ENCODE results near the gene RNF212B. TPM values are rescaled to one million over a fixed set of nuclear protein-coding genes. Genes with fewer than 3 reads are reported as not detected.

The RNF212B gene
- total and polyA plus RNA-seq, 10 of the 15 experiments (the other 5 are each of a cell fraction or from before 2014, with no cell fraction given): not detected

GRCh38 chr14:23319746-23320583, 82.2 kb downstream of the RNF212B start (continued):
- TF ChIP-seq, protein P1, sequence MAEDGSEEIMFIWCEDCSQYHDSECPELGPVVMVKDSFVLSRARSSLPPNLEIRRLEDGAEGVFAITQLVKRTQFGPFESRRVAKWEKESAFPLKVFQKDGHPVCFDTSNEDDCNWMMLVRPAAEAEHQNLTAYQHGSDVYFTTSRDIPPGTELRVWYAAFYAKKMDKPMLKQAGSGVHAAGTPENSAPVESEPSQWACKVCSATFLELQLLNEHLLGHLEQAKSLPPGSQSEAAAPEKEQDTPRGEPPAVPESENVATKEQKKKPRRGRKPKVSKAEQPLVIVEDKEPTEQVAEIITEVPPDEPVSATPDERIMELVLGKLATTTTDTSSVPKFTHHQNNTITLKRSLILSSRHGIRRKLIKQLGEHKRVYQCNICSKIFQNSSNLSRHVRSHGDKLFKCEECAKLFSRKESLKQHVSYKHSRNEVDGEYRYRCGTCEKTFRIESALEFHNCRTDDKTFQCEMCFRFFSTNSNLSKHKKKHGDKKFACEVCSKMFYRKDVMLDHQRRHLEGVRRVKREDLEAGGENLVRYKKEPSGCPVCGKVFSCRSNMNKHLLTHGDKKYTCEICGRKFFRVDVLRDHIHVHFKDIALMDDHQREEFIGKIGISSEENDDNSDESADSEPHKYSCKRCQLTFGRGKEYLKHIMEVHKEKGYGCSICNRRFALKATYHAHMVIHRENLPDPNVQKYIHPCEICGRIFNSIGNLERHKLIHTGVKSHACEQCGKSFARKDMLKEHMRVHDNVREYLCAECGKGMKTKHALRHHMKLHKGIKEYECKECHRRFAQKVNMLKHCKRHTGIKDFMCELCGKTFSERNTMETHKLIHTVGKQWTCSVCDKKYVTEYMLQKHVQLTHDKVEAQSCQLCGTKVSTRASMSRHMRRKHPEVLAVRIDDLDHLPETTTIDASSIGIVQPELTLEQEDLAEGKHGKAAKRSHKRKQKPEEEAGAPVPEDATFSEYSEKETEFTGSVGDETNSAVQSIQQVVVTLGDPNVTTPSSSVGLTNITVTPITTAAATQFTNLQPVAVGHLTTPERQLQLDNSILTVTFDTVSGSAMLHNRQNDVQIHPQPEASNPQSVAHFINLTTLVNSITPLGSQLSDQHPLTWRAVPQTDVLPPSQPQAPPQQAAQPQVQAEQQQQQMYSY (CRISPR knock-in tag; IDR thresholded peaks at IDR 0.05): no peak
- TF ChIP-seq, protein P2, sequence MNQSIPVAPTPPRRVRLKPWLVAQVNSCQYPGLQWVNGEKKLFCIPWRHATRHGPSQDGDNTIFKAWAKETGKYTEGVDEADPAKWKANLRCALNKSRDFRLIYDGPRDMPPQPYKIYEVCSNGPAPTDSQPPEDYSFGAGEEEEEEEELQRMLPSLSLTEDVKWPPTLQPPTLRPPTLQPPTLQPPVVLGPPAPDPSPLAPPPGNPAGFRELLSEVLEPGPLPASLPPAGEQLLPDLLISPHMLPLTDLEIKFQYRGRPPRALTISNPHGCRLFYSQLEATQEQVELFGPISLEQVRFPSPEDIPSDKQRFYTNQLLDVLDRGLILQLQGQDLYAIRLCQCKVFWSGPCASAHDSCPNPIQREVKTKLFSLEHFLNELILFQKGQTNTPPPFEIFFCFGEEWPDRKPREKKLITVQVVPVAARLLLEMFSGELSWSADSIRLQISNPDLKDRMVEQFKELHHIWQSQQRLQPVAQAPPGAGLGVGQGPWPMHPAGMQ (IDR thresholded peaks at IDR 0.05; ENCODE audit: borderline replicate concordance): no peak
- TF ChIP-seq TCF12 (IDR thresholded peaks at IDR 0.05; ENCODE audit: low read depth, low read length) (no peak), ZNF207 (IDR thresholded peaks at IDR 0.05; ENCODE audit: borderline replicate concordance) (no peak), SMAD1 (IDR thresholded peaks at IDR 0.05; ENCODE audit: low read depth, partially characterized antibody) (no peak), MLLT1 (IDR thresholded peaks at IDR 0.05) (peak; percentile 99), ZNF24 (IDR thresholded peaks at IDR 0.05) (no peak), GABPA (IDR thresholded peaks at IDR 0.05; ENCODE audit: low read depth) (no peak), ZZZ3 (IDR thresholded peaks at IDR 0.05; ENCODE audit: control insufficient read depth, insufficient read length, low read depth) (no peak), ZNF592 (IDR thresholded peaks at IDR 0.05) (no peak), ZBTB4 (CRISPR knock-in tag; IDR thresholded peaks at IDR 0.05) (no peak), MTA2 (IDR thresholded peaks at IDR 0.05; ENCODE audit: low read depth) (no peak), DPF2 (IDR thresholded peaks at IDR 0.05) (no peak), ZNF622 (IDR thresholded peaks at IDR 0.05) (no peak), NFIC (IDR thresholded peaks at IDR 0.05; ENCODE audit: low read depth, low read length) (0 out of 2 replicates have a peak, but pooled peaks have one; percentile 39)

All from GM12878 (cell line).